Measurements from ENCODE around the gene CMYA5.

CMYA5 gene

DNA sequence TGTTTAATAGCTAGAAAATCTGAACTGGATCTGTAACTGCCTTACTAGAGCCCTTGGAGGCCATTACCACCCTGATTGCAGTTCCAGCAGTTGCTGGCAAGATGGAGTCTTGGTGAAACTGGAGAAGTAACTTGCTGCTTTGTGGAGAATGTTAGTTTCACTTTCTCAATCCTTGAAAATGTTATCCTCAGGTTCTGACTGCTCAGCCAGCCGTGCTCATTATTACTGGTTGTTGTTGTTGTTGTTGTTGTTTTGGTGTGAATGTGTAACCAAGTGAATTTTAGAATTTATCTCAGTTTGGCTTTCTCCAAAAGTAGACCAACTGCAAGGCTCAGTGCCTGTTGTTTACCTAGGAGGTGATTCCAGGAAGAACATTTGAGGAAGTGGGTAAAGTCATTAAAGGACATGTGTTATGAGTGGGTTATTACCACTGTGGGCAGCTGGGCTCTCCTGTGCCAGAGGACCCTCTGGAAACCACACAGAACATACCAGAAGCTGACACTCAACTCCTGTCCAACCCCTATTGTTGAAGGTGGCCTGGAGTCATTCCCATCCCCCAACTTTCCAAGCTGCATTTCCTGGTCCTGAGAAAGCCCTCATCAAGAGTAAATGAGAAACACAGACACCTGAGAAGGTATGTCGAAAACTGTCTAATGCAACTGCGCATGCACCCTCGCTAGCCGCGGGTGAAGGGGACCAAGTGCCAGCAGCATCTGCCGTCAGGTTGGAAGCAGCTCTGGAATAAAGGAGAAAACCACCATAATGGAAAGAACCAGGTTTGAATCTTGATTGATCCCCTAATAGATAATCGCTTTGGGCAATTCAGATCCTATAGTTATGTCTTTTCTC is 111.6 kb downstream of the CMYA5 start:
- DNase-seq = no peak

DNA sequence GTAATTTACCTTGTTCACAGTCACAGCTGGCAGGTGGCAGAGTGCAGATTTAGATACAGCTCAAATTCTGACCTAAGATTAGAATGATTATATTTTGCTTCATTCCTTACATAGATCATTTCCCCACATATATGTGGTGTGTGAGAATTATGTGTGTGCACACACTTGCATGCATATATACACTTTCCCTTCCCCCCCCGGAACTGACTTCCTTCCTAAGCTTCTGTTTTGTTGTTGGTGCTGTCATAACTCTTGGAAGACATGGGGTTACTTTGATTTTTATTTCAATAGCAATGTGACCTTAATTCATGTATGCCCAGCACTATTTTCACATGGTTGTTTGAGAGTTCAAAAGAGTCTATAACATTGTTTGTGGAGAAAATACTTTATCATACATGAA is 112.8 kb downstream of the CMYA5 start:
- DNase-seq = no peak

DNA sequence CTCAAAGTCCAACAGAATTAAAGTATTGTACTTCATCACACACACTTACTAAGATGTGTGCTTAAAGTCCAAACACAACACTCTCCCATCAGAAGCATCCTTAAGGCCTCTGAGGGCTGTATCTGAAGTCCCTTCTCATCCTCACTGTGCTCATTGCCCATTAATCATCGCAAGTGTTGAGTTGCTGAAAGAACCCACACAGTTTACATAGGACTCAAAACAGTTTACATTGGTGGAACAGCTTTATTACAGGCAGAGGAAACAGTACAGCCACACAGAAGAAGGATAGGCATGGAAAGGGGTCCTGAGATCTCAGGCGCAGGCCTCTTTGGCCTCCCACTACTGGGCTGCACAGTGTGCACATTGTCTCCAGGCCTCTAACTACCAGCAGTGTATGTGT is 113.4 kb downstream of the CMYA5 start:
- DNase-seq = no peak

DNA sequence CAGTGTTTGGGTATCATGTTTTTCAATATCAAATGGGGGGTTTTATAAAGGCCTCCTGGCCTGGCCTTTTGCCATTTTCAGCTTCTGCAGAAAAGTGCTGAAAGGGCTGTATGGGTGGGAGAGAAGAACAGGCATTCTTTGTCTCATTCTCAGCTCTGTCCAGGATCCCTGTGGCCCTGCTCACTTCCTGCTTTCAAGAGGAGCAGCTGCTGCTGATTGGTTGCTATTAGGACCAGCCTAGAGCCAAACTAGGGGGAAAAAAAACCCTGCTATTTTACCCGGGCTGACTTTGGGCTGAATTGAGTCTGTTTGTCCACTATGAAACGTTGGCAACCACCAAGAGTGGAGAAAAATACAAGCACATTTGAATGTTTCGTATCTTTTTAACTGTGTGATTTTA is 117.1 kb downstream of the CMYA5 start:
- no peak for DNase-seq

DNA sequence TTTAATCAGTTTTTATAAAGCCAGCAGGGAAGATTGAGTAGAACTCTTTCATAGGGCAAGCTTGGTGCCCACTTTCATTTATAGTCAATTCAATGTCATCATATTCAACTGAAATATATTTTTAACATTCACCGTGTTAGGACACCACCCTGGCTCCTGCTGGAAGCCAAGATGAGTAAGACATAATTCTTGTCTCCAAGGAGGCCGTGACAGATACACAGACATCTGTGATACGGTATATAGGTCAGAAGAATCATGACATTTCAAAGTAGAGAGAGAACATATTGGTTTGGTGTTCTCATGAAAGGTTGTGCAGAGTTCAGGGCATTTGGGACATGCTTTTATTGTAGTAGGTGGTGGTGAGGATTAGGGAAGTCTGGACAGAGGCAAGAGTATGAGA is 120.1 kb downstream of the CMYA5 start:
- DNase-seq = no peak

DNA sequence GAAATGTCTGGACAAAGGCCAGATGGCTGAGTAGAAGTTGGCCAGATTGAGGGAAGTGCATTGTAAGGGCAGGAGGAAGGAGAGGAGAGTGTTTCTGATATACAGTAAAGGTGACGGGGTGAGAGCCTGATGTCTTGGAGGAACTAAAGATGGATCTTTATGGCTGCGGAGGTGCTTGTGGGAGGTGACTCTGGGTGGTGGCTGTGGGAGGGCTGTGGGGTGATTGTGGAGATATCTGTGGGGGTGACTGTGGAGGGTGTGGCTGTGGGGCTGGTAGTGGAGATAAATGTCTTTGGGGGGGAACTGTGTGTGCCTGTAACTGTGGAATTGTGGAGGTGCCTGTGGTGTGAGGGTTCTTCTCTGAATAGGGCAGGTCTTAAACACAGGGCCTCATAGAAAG is 121.4 kb downstream of the CMYA5 start:
- DNase-seq = no peak

DNA sequence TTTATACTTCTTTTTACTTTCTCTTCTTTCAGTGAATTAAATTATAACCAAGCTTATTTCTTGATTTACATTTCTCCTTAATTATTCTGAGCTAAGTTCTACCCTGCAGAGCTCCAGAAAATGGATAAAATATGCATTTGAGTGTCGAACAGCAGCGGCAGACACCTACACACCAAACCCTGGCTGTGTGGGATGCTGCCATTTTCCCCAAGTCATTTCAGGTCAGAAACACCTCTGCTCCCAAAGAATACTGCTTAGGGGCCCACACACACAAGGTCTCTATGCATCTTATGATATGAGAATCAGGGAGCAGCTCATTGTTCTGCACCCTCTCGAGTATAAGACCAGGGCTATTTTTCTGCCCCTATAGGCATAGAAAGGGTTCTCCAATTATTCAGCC is 122.3 kb downstream of the CMYA5 start:
- DNase-seq = no peak

DNA sequence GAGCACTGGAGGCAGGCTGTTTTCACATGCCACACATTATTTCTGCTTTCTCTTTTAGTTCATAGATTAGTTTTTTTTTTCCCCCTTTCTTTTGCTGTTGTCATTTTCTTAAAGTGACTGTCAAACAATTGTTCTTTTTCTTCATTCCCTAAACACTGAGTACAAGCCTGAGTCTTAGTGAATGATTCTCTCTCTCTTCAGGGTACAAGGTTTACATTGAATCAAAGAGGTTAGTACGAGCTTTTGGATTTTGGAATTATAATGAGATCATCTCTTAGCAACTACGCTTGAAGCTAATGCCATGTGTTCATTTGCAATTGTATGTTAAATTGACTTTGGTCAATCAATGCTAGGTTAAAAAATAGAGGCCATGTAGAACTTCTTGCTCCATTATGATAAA is 125.1 kb downstream of the CMYA5 start:
- DNase-seq = no peak

DNA sequence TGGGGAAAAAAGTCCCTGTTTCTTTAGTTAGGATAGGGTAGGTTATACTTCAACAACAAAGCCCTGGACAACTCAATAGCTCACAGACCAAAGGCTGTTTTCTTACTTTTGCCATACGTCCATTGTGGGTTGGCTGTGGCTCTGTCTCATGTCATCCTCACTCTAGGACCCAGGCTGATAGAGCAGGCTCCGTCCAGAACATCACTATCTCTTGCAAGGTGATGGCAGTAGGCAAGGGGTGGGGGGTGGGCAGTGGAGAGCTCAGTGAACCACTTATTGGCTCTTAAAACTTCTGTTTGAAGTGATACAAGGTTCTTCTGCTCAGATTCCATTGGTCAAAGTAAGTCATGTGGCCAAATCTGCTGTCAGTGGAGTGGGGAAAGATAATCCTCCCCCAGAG is 126.4 kb downstream of the CMYA5 start:
- DNase-seq = no peak

DNA sequence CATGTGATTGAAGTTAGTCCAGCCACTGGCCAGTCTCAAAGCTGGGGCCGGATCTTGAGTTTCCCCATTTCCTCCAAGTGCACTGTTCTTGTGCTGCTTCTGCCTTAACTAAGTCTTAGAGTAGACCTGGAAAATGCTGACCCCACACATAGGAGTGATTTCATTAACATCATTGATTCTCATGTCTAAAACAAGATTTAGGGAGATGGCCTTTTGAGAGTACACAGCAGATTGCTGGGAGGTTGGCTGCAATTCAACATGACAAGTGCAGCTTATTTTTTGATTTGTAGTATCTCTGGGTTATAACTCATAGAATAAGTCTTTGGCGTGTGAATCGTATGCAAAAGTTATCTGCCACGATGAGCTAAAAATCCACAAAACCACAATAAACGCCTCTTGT is 131.0 kb downstream of the CMYA5 start:
- DNase-seq = no peak

DNA sequence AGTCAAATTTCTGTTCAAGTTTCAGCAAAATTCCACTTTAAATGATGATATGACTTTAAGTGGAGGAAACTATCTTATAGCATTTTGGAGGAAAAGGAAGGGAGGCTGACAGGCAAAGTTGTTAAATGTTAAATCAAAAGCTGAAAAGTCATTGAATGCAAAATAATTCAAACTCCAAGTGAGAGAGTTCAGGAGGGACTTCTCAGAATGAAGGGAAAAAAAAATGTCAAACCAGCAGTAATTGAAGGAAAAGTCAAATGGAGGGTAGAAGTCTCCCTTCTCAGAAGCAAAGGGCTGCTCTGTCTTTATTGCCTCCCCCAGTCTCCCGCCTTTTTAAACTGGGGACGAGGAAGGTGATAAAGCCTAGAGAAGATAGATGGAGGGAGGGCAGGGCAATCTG is 134.8 kb downstream of the CMYA5 start:
- DNase-seq = no peak

DNA sequence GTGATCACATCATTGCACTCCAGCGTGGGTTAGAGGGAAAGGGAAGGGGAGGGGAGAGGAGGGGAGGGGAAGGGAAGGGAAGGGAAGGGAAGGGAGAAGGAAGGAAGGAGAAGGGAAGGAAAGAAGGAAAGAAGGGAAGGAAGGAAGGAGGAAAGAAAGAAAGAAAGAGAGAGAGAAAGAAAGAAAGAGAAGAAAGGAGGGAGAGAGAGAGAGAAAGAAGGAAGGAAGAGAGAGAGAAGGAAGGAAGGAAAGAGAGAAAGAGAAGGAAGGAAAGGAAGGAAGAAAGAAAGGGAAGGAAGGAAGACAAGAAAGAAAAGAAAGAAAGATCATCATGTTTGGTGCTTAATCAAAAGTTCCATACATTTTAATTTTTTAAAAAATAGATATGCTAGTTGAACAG is 136.2 kb downstream of the CMYA5 start:
- DNase-seq = no peak

DNA sequence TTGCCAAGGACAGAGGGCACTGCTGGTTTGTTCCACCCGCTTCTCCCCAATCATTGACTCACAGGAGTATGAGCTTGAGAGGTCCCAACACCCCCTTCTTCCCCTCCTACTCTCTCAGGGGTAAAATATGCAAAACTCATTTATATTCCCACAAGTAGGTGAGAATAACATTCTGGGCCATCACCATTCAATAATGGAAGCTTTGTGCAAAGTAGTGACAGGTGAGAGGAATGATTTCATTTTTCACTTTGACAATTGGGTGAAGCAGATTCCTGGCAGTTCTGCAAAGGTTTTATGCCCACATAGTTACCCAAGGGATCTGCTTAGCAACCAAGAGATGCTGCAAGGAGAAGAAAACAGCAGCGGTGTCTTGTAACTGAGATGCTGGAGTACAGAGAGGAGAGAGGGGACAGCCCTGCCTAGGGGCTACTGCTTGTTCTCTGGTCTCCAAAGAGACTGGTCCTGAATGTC is 137.6 kb downstream of the CMYA5 start:
- DNase-seq = no peak

DNA sequence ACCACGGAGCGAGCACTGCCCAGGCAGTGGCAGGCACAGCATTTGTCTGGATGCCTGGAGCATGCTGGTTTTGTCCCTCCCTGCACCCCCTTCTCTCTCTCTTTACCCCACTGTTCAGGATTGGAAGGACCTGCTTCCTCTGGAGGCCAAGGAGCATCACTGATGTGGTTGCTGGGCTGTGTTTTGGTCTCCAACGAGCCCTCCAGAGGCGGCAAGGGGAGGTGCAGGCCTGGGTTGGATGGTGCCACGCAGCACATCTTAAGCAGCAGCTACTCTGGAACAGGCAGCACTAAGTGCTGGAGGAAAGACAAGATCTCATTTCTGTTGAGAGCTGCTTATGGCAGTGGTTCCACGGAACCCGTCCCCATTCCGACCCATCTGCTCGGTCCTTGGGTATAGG is 139.6 kb downstream of the CMYA5 start:
- DNase-seq = peak; percentile 16

DNA sequence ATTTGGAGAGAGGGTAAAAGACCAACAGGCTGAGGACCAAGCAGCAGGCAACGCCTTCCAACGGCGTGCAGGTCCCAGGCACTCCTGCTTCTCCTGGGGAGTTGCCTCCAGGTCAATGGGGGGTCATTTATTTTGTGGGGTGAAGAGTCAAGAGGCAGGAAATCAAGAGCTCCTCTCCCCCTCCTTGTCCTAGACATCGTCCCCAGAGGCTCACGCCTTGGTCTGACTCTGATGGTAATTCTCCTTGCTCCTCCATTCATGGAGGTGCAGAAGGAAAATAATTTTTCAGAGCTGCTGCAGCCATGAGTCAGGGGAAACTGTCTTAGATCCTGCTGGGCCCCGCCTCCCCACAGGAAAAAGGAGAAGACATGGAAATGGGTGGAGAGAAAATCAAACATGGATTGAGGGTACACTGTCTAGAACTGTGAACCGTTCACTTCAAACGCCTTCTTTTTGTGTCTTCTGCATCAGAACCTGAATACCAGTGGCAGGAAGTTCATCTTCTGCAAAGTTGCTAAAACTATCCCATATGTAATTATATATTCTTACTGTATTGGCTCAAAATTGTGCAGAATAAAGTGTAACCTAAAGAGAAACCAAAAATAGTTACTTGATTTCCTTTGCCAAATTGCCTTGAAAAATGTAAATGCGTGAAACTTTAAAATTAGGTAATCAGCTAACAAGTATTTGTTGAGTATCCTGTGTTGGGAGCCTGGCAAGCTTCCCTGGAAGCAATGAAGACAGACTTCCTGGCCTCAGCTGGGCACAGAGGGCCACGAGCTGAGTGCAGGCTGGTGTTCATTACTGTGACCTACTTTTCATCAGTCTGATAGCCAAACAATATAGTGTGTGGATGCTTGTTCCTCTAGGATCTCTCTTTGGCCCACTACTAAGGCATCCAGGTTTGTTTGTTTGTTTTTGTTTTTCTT is 142.0 kb downstream of the CMYA5 start:
- DNase-seq = no peak

DNA sequence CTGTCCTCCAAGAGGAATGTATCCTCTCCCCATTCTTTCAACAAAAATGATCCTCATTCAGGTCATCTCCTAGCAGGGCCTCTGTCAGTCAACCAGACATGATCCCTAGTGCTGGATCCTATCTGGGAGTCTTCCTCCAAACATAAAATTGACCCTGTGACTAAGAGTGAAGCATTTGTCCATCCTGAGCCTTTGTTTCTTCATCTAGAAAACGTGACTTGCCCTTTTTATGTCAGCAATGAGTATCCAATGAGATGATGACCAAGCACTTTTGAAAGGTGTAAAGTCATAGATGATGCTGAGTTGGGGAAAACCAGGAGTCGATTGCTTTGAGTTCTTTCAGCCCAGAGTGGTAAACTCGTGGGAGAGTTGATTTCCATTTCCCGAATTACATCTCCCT is 143.3 kb downstream of the CMYA5 start:
- DNase-seq = no peak

DNA sequence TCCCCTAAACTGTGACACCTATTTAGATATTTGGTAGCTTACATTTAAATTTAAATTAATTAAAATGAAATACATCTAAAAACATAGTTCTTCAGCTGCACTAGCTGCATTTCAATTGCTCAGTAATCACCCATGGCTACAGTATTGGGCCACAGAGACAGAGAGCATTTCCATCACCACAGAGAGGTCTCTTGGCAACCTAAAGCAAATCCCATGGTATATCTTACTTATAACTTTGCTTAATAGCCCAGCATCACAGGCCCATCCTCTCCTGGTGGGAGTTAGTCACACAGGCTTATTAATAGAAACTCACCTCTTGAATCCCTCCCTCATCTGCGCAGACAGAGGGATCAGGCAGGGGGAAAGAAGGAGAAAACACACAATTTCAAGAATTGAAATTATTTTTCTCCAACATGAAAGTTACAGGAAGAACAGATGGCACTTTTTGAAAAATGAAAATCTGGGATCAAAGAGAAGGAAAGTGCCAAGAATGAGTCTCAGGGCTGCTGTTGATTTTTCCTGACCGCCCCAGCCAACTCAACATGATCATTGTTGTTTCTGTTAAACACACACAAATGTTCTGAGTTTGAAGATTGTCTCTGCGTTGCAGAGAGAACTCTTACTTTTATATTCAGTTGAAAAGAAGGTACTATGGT is 144.6 kb downstream of the CMYA5 start:
- no peak for DNase-seq

DNA sequence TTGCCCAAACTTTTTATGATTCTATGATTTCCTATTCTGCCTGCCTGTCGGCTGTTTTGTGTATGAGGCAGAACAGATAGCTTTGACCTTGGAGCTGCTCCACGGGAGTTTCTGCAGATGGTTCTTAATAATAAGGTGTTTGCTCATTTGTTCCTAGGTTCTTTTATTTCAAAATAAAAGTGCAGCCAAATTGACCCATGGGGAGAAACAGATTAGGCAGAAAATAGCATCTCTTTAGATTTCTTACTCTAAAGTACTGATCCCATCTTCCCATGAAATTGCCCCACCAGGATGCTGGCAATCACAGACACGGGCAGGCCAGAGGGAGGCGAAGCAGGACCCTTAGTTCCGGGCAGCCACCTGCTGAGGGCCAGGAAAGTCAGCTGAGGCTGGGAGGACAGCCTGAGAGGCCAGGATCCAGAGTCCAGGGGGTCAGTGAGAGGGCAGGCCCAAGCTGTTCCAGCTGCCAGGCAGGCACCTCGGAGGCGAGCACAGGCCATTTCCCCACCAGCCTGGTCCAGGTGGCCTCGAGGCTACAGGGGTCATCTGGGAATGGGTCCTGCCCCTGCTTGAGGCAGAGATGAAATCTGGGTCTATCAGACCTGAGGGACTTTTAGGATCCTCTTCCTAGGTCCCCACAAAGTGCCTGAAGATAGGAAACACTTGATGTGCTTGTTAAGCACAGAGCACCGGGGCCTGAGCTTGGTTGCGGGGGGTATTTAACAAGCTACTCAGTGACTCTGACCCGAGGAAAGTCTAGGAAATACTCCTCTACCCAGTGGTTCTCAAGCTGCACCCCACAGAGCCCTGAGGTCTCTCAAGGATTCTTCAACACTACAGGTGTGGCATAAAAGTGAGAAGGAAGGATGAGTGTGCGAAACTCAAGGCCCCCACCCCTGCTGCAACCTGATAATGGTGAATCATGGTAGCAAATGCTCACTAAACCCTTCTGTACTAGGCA is 145.4 kb downstream of the CMYA5 start:
- no peak for DNase-seq

DNA sequence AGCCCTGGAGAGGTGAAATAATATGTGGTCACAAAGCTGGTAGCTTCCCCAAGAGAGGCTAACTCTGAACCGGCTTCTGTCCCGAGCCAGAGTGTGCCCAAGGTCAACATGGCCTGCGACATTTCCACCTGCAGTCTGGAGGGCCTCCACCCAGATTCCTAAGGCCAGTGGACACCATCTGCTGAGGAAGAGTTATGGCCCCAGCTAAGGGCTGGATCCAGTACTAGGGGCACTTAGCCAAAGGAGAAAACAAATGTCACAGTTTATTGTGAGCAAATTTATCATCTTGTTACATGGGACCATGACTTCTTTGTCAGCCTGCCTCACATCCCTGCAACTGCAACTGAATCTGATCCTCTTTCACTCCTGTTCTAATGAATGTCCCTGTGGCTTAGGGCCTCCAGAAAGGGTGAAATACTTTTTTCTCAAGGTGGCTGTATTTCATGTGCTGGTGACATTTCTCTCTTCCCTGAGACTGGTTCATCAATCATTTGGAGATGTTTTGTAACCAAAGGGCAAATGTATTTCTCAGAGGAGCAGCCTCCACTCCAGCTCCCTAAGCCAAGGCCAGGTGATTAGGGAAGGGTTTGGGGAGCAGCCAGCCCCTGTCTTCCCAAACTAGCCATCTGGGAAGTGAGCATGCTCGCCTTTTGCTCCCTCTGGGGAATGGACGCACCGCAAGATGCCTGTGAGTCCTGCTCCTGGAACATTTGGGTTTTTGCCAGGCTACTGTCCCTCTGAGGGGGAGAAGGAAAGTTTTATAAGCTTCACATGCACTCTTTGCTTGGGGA is 148.3 kb downstream of the CMYA5 start:
- no peak for DNase-seq

DNA sequence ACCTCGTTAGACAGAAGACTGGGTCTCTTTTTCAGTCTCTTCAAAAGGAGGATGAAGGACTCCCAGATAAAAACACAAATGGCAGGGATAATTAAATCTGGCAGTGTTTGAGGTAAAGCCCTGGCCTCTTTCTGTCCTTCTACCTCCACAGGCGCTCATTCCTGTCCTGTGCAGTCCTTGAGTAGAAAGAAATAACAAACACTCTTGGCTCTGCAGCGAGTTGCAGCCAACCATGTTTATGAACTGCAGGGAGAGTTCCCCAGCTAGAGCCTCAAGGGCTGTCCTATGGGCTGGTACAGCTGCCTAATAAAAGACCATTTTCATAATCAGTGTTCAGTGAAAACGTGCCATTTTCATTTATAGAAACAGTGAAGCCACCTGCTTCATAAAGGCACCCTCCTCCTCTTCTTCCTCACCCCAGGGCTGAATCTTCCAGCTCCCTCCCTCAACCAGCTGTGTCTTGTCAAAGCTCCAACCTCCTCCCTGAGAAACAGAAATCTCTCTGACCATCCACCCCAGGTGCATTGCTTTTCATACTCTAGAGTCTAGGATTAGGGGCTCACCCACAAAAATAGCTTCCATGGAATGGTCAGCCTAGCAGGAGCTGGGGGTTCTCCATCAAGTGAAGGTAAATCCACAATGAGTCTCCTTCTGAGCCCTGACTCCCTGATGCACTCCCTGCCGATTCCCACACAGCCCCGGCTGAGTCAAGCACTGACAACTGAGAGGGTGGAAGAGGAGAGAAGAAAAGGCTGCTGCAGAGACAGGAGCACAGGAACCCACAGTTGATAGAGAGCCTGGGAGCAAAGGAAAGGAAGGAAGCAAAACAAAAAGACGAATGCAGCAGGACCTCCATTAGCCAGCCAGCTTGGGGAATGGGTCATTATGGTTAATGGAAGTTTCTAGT is 150.7 kb downstream of the CMYA5 start:
- no peak for DNase-seq
